GM18868 (cell line): Measurements from ENCODE around the gene TIMM10B.
"Not testable (repeated sequence)": the region's sequence is repeated elsewhere in the genome, so short reads cannot be mapped to it uniquely, and the experiment has no call there.

Source experiments
- ATAC-seq: cut with Tn5 transposase; IDR thresholded peaks from one replicate; pipeline ENCODE4 v1.9.1; 2021; ENCODE audit warnings: mild to moderate bottlenecking, moderate library complexity; ENCODE audit not compliant: unreplicated experiment

The TIMM10B gene

GRCh38 chr11:6504166-6504565 is 22.9 kb downstream of the TIMM10B start:
- no peak for ATAC-seq

- no peak for ATAC-seq
Measured at GRCh38 chr11:6505577-6506240, 24.4 kb downstream of the TIMM10B start.

GRCh38 chr11:6516865-6517264 is 35.6 kb downstream of the TIMM10B start:
- ATAC-seq = no peak

- ATAC-seq = no peak
Measured at GRCh38 chr11:6520265-6520664, 39.0 kb downstream of the TIMM10B start.

GRCh38 chr11:6521946-6522345 is 40.6 kb downstream of the TIMM10B start:
- not testable (repeated sequence) for ATAC-seq

- no peak for ATAC-seq
Measured at GRCh38 chr11:6523253-6523652, 42.0 kb downstream of the TIMM10B start.

GRCh38 chr11:6526411-6527135 is 45.3 kb downstream of the TIMM10B start:
- peak; percentile 63 for ATAC-seq

GRCh38 chr11:6529266-6529665 is 48.0 kb downstream of the TIMM10B start:
- no peak for ATAC-seq

GRCh38 chr11:6530848-6531247 is 49.5 kb downstream of the TIMM10B start:
- ATAC-seq = no peak

- ATAC-seq = peak; percentile 52
Measured at GRCh38 chr11:6531267-6531752, 50.0 kb downstream of the TIMM10B start.
